Measurements from ENCODE around the gene TMEM266. TPM values are rescaled to one million over a fixed set of nuclear protein-coding genes. Genes with fewer than 3 reads are reported as not detected.

The TMEM266 gene
- total and polyA plus RNA-seq, 2 of the 4 experiments (the other 2 are of a cell fraction), result not detected

DNA sequence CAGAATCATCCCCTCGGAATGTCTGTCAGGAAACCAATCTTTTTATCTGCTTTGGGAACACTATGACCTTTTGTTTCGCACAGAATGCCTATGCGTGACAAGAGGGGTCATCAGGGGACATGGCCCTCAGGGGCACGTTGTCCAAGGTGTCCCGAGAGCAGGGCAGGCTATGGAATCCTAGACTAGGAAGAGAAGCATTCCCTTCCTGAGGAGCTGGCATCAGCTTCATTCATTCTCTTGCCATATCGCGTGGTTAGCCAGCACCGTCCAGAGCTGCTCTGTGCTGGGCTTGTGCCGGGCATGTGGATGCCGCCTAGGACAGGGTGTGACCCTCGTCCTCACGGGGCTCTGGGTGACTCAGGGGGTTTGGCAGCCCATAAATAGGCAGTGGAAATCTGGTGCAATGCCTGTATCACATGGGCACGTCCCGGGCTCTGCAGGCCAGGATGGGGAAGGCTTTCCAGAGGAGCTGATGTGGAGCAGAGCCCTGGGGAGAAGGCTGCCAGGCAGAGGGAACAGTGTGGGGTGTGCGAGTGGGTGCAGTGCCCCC, 117.8 kb downstream of the TMEM266 start:
- Histone ChIP-seq H4K8ac (ENCODE audit: low read depth in 2 of 2, low read length in 2 of 2) (no peak overlapping the region), H3K79me1 (ENCODE audit: low read depth in 1 of 2, low read length in 2 of 2) (no peaks in the 10 kb centered on the region), H2AK9ac (replicated peaks; ENCODE audit: low read depth, low read length, poor library complexity) (no peak overlapping the region), H2AFZ (replicated peaks; ENCODE audit: low read length, poor library complexity) (peak overlapping the region; percentile 47), H3K4me3 (ENCODE audit: insufficient read depth, low read depth, low read length) (no peak overlapping the region), H2BK20ac (ENCODE audit: low read depth, low read length) (no peak overlapping the region), H4K5ac (ENCODE audit: low read depth, low read length) (no peak overlapping the region), H3K9me1 (ENCODE audit: insufficient read depth, low read length) (peaks cover 15% of the 10 kb centered on the region), H2BK120ac (ENCODE audit: low read depth, low read length) (0 out of 2 replicates have a peak overlapping the region, but pooled peaks have one; percentile 2), H3K4me1 (ENCODE audit: control insufficient read depth, insufficient read depth, low read length) (peaks cover 2% of the 10 kb centered on the region), H4K20me1 (ENCODE audit: insufficient read depth, low read length) (no peaks in the 10 kb centered on the region; the same call in 1 of the 2 replicates), H3K36me3 (ENCODE audit: control insufficient read depth, insufficient read depth, low read length) (no peaks in the 10 kb centered on the region), H3K56ac (ENCODE audit: extremely low read depth, insufficient read depth, low read length) (no peak overlapping the region), H3K14ac (replicated peaks; ENCODE audit: low read depth, low read length) (no peak overlapping the region), H3K4me2 (ENCODE audit: low read depth, low read length) (no peak overlapping the region), H4K91ac (ENCODE audit: insufficient read depth, low read depth, low read length) (no peak overlapping the region), H3K27me3 (ENCODE audit: control insufficient read depth, insufficient read depth, low read length) (no peaks in the 10 kb centered on the region; the same call in 1 of the 2 replicates), H3K4ac (ENCODE audit: low read depth, low read length) (no peak overlapping the region), H2AK5ac (ENCODE audit: low read depth, low read length) (0 out of 2 replicates have a peak overlapping the region, but pooled peaks have one; percentile 0), H3K18ac (ENCODE audit: low read depth, low read length) (no peak overlapping the region), H3K27ac (ENCODE audit: insufficient read depth, low read length) (no peak overlapping the region), H3K23ac (ENCODE audit: low read depth, low read length) (no peak overlapping the region), H3K9ac (ENCODE audit: low read depth, low read length) (no peak overlapping the region), H3K9me3 (ENCODE audit: control insufficient read depth, insufficient read depth, low read length) (no peaks in the 10 kb centered on the region), H2BK15ac (ENCODE audit: low read depth, low read length) (no peak overlapping the region), H2BK5ac (ENCODE audit: low read depth, low read length, poor library complexity, severe bottlenecking) (no peak overlapping the region)
- intact Hi-C loops (cut with micrococcal nuclease), result no loop called here
- ChIA-PET CTCF (no interaction called here), POLR2A (ENCODE audit: unreplicated experiment) (no interaction called here)
- TF ChIP-seq BHLHE40 (IDR thresholded peaks at IDR 0.05; ENCODE audit: low read depth, low read length) (0 out of 2 replicates have a peak, but pooled peaks have one; percentile 21), FOS (IDR thresholded peaks at IDR 0.05; ENCODE audit: low read depth, low read length) (no peak)
- TF ChIP-seq, protein P1, sequence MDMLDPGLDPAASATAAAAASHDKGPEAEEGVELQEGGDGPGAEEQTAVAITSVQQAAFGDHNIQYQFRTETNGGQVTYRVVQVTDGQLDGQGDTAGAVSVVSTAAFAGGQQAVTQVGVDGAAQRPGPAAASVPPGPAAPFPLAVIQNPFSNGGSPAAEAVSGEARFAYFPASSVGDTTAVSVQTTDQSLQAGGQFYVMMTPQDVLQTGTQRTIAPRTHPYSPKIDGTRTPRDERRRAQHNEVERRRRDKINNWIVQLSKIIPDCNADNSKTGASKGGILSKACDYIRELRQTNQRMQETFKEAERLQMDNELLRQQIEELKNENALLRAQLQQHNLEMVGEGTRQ (IDR thresholded peaks at IDR 0.05; ENCODE audit: low read depth, low read length), result peak; percentile 29; the same call in 1 of the 2 replicates
- dilution Hi-C loops (cut with HindIII; ENCODE audit: low sequenced_read_pairs, unreplicated experiment), result no loop called here
- no TSS peak for BruUV-seq (replicated peaks)
- 79% methylated on average over 12 of the region's 15 CpGs; no CpG with 5 or more reads in 1 of the 2 experiments for WGBS, 2 experiments (ENCODE audit: extremely low coverage in 2 of 2, insufficient read length in 1 of 2)
- ATAC-seq (ENCODE audit: low read depth) (peak; percentile 46), DNase-seq (peak; percentile 17)
- in situ Hi-C loops (cut with MboI; ENCODE audit: low sequenced_read_pairs), result no loop called here
